Esophagus muscularis mucosa (tissue), 4 donors: ENCODE data around the gene ABCF2. TPM values are rescaled to one million over a fixed set of nuclear protein-coding genes. Genes with fewer than 3 reads are reported as not detected.

ENCODE experiments used
- DNase-seq: peaks from one replicate; pipeline ENCODE4 v3.0.0-alpha.2; 2017; ENCODE audit errors: extremely low spot score
- H3K27ac ChIP-seq, 4 donors: fragments of 200-600 bp; sonication (generic); replicated peaks in 1 of 4; 1 replicate in 3 of 4; 2 replicates in 1 of 4; pipeline ENCODE4 v1.5.1; 2016 to 2019; ENCODE audit warnings: mild to moderate bottlenecking in 1 of 4
- H3K27me3 ChIP-seq, 4 donors: fragments of 200-600 bp; sonication (generic); one replicate each; pipeline versions ENCODE4 v1.5.1 to v1.6.0; 2016 to 2019
- H3K36me3 ChIP-seq, 4 donors: fragments of 200-600 bp; sonication (generic); one replicate each; pipeline ENCODE4 v1.5.1; 2016 to 2019
- H3K4me1 ChIP-seq, 4 donors: fragments of 200-600 bp; sonication (generic); one replicate each; pipeline ENCODE4 v1.5.1; 2016 to 2019
- H3K4me3 ChIP-seq, 4 donors: fragments of 200-600 bp; sonication (generic); 1 replicate in 2 of 4; 2 replicates in 2 of 4; pipeline ENCODE4 v1.5.1; 2016 to 2019; ENCODE audit warnings: mild to moderate bottlenecking in 4 of 4, moderate library complexity in 1 of 4
- H3K9me3 ChIP-seq, 4 donors: fragments of 200-600 bp; sonication (generic); 1 replicate in 3 of 4; 2 replicates in 1 of 4; pipeline ENCODE4 v1.5.1; 2016 to 2019
- EP300 ChIP-seq: sonication (generic); formaldehyde crosslinking; IDR thresholded peaks from one replicate; pipeline ENCODE4 v1.6.1; 2017; ENCODE audit warnings: antibody characterized with exemption
- POLR2A ChIP-seq: fragments of 450-650 bp; IDR thresholded peaks from one replicate; pipeline ENCODE4 v1.6.1; 2017; ENCODE audit warnings: antibody characterized with exemption, moderate library complexity, mild to moderate bottlenecking, low read depth
- POLR2AphosphoS5 ChIP-seq, 2 donors: sonication (generic); formaldehyde crosslinking; IDR thresholded peaks; one replicate each; pipeline ENCODE4 v1.6.1; 2017; ENCODE audit warnings: antibody characterized with exemption in 2 of 2
- WGBS: methylation state at CpG from one replicate; pipeline ENCODE4 v1.1.5; 2018; 5-methylcytosine and 5-hydroxymethylcytosine counted together
- intact Hi-C: fragments of 100-400 bp; cut with DNase I; formaldehyde crosslinking; loops from one replicate; pipeline ENCODE4 v1.15.1; 2023
- total RNA-seq, 4 donors: library from RNA; depleted of rRNA; stranded (reverse); fragments of >200 nt; gene quantifications; one replicate each; pipeline versions ENCODE4 v1.1.0 to v1.2.1, GENCODE V29; 2016
- TF ChIP-seq, protein P1 (sequence below), 3 experiments: fragments of 200-600 bp in 2 of 3; fragments of 450-650 bp in 1 of 3; sonication (generic) in 2 of 3; IDR thresholded peaks; one replicate each; pipeline ENCODE4 v1.5.1; 2017 to 2019; ENCODE audit warnings: antibody characterized with exemption in 3 of 3, mild to moderate bottlenecking in 2 of 3, moderate library complexity in 1 of 3

Gene ABCF2
- total RNA-seq, 4 donors from 2014 or later: 33.8 to 53.2 (median 39.0) TPM

GRCh38 chr7:151207315-151207714 lies 19.7 kb downstream of the ABCF2 start:
- 71% methylated on average over 9 of the region's 9 CpGs for WGBS
- H3K27me3 ChIP-seq: peaks cover 0 to 44% (median 2%) of the 10 kb centered on the region in 4 donors
- no peaks in the 10 kb centered on the region for H3K4me1 ChIP-seq
- H3K4me3 ChIP-seq: no peak overlapping the region
- intact Hi-C loops: no loop called here
- TF ChIP-seq POLR2A (no peak), EP300 (no peak), POLR2AphosphoS5 (IDR thresholded peaks at IDR 0.05) (no peak)
- TF ChIP-seq, protein P1, sequence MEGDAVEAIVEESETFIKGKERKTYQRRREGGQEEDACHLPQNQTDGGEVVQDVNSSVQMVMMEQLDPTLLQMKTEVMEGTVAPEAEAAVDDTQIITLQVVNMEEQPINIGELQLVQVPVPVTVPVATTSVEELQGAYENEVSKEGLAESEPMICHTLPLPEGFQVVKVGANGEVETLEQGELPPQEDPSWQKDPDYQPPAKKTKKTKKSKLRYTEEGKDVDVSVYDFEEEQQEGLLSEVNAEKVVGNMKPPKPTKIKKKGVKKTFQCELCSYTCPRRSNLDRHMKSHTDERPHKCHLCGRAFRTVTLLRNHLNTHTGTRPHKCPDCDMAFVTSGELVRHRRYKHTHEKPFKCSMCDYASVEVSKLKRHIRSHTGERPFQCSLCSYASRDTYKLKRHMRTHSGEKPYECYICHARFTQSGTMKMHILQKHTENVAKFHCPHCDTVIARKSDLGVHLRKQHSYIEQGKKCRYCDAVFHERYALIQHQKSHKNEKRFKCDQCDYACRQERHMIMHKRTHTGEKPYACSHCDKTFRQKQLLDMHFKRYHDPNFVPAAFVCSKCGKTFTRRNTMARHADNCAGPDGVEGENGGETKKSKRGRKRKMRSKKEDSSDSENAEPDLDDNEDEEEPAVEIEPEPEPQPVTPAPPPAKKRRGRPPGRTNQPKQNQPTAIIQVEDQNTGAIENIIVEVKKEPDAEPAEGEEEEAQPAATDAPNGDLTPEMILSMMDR (IDR thresholded peaks at IDR 0.05): no peak
- H3K27ac ChIP-seq: no peak overlapping the region
- no peak for DNase-seq
- peaks cover 0 to 6% (median 3%) of the 10 kb centered on the region in 4 donors for H3K36me3 ChIP-seq
- H3K9me3 ChIP-seq: no peaks in the 10 kb centered on the region

GRCh38 chr7:151206914-151207313 lies 20.1 kb downstream of the ABCF2 start:
- H3K36me3 ChIP-seq: peaks cover 0 to 3% (median under 1%) of the 10 kb centered on the region in 4 donors
- H3K4me3 ChIP-seq: no peak overlapping the region
- TF ChIP-seq POLR2AphosphoS5 (IDR thresholded peaks at IDR 0.05) (no peak), POLR2A (no peak), EP300 (no peak)
- TF ChIP-seq, protein P1 (IDR thresholded peaks at IDR 0.05): no peak
- H3K27me3 ChIP-seq: peaks cover 0 to 44% (median 2%) of the 10 kb centered on the region in 4 donors
- WGBS: 68% methylated on average over 9 of the region's 9 CpGs
- no peak for DNase-seq
- H3K9me3 ChIP-seq: no peaks in the 10 kb centered on the region
- no peaks in the 10 kb centered on the region for H3K4me1 ChIP-seq
- intact Hi-C loops: no loop called here
- H3K27ac ChIP-seq: no peak overlapping the region

DNA sequence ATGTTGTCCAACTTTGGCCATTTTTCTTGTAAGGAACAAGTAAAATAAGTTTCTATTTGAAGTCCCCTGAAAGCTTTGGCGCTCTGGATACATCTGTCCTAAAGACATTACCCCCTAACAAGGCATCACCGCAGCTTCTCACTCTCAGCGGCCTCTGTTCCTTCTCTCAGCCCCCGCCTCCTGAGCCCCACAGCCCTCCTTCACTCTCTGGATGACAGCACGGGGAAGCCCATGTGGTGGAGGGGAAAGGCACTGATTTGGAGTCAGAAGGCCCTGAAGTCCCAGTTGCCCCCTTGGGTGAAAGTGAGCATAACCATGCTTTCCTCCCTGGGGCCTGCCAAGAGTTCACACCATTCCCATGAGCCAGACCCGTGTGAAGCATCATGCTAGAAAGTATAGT lies 21.3 kb downstream of the ABCF2 start:
- intact Hi-C loops: no loop called here
- WGBS: 62% methylated on average over 6 of the region's 6 CpGs

GRCh38 chr7:151204383-151205032 lies 22.5 kb downstream of the ABCF2 start:
- Histone ChIP-seq H3K4me1 (peaks cover 0 to 5% (median 4%) of the 10 kb centered on the region in 4 donors), H3K9me3 (no peaks in the 10 kb centered on the region), H3K36me3 (no peaks in the 10 kb centered on the region), H3K27me3 (peaks cover 0 to 44% (median 2%) of the 10 kb centered on the region in 4 donors), H3K4me3 (no peak overlapping the region), H3K27ac (no peak overlapping the region)
- DNase-seq: no peak
- TF ChIP-seq POLR2AphosphoS5 (IDR thresholded peaks at IDR 0.05): no peak
- TF ChIP-seq POLR2A: no peak
- TF ChIP-seq, protein P1 (IDR thresholded peaks at IDR 0.05): no peak
- no peak for TF ChIP-seq EP300
- intact Hi-C loops: no loop called here
- WGBS: 80% methylated on average over 42 of the region's 48 CpGs

More for the DNA sequence above, 21.3 kb downstream of the ABCF2 start:
- peaks cover 0 to 44% (median 2%) of the 10 kb centered on the region in 4 donors for H3K27me3 ChIP-seq
- TF ChIP-seq POLR2A (no peak), EP300 (no peak), POLR2AphosphoS5 (IDR thresholded peaks at IDR 0.05) (no peak)
- TF ChIP-seq, protein P1 (IDR thresholded peaks at IDR 0.05): no peak
- no peaks in the 10 kb centered on the region for H3K4me1 ChIP-seq
- H3K27ac ChIP-seq: no peak overlapping the region
- H3K36me3 ChIP-seq: no peaks in the 10 kb centered on the region
- DNase-seq: no peak
- H3K4me3 ChIP-seq: no peak overlapping the region
- no peaks in the 10 kb centered on the region for H3K9me3 ChIP-seq
